Heart left ventricle (tissue), 16 donors: ENCODE data around the gene SGTA. TPM values are rescaled to one million over a fixed set of nuclear protein-coding genes. Genes with fewer than 3 reads are reported as not detected.

Experiments
- ATAC-seq, 4 donors: fragments of 200-7000 bp; cut with Tn5 transposase; one replicate each; pipeline ENCODE4 v1.9.1; 2020 to 2022; ENCODE audit warnings: moderate library complexity in 4 of 4, mild to moderate bottlenecking in 3 of 4, moderate number of reproducible peaks in 1 of 4
- DNase-seq, 5 donors: peaks; one replicate each; pipeline ENCODE4 v3.0.0-alpha.2; 2020
- H3K27ac ChIP-seq, 12 donors: fragments of 200-600 bp; sonication (generic) in 4 of 12; one replicate each; pipeline versions ENCODE4 v1.5.0 to v1.8.0; 2016 to 2022; ENCODE audit warnings: mild to moderate bottlenecking in 2 of 12
- H3K27me3 ChIP-seq, 9 donors: fragments of 200-600 bp; sonication (generic) in 2 of 9; one replicate each; pipeline versions ENCODE4 v1.5.1 to v1.8.0; 2016 to 2022; ENCODE audit warnings: mild to moderate bottlenecking in 3 of 9
- H3K36me3 ChIP-seq, 9 donors: fragments of 200-600 bp; sonication (generic) in 2 of 9; one replicate each; pipeline versions ENCODE4 v1.5.0 to v1.8.0; 2018 to 2022; ENCODE audit warnings: mild to moderate bottlenecking in 2 of 9
- H3K4me1 ChIP-seq, 12 donors: fragments of 200-600 bp; sonication (generic) in 4 of 12; one replicate each; pipeline versions ENCODE4 v1.5.0 to v1.8.0; 2016 to 2022; ENCODE audit warnings: mild to moderate bottlenecking in 3 of 12
- H3K4me3 ChIP-seq, 12 donors: fragments of 200-600 bp; sonication (generic) in 4 of 12; one replicate each; pipeline versions ENCODE4 v1.5.0 to v1.8.0; 2017 to 2022; ENCODE audit warnings: mild to moderate bottlenecking in 9 of 12, moderate library complexity in 4 of 12
- H3K9me3 ChIP-seq, 12 donors: fragments of 200-600 bp; sonication (generic) in 4 of 12; one replicate each; pipeline versions ENCODE4 v1.5.0 to v1.8.0; 2016 to 2022; ENCODE audit warnings: mild to moderate bottlenecking in 1 of 12
- CTCF ChIP-seq, 12 donors: fragments of 200-600 bp; sonication (generic) in 4 of 12; IDR thresholded peaks; one replicate each; pipeline versions ENCODE4 v1.5.0 to v1.8.0; 2018 to 2022; ENCODE audit warnings: antibody characterized with exemption in 12 of 12, mild to moderate bottlenecking in 5 of 12
- POLR2A ChIP-seq, 2 donors: fragments of 450-650 bp; IDR thresholded peaks; one replicate each; pipeline ENCODE4 v1.6.1; 2017; ENCODE audit warnings: antibody characterized with exemption in 2 of 2, mild to moderate bottlenecking in 2 of 2, moderate library complexity in 2 of 2
- WGBS, 4 donors: extraction: QIAGEN DNeasy Blood & Tissue Kit in 2 of 4; methylation state at CpG; one replicate each; pipeline versions ENCODE4 v1.1.5 to v1.1.7; 2013 to 2018; 5-methylcytosine and 5-hydroxymethylcytosine counted together
- intact Hi-C, 10 donors: fragments of 100-400 bp; cut with DNase I; formaldehyde crosslinking; loops; one replicate each; pipeline versions ENCODE4 v1.11.1 to v1.14.2; 2022
- polyA plus RNA-seq, 2 donors: library from polyadenylated mRNA; stranded (reverse); fragments of 200-250 nt; gene quantifications; one replicate each; pipeline ENCODE4 v1.2.3, GENCODE V29; 2013
- total RNA-seq, 9 donors: library from RNA; depleted of rRNA in 2 of 9; stranded (reverse); fragments of >200 nt in 2 of 9; fragmentation: NEBNext Ultra II Directional in 3 of 9; extraction: Animal tissue kit (Norgen Biotek cat#: 25700) in 3 of 9; gene quantifications; one replicate each; pipeline versions ENCODE4 v1.1.0 to v1.2.4, GENCODE V29; 2016 to 2023
- donor health status: ischemic (EF 13 %, LVEDD 7.1; RV severe dilation, severe dysfunction).
- donor health status: healthy with polysubstance abuse.
- donor health status: DM: no; HTN: yes; CAD: no.
- donor health status: DM: no; HTN: no; CAD: no.
- donor health status: ischemic (EF 25% LVEDD 6.9; RV normal size, moderate dysfunction).
- donor health status: ischemic (EF 25% LVEDD 5.7; RV mildly dilated, moderate dysfunction).
- donor health status: healthy.
- donor health status: DM: yes; HTN: yes; CAD: no.
- donor health status: ischemic (EF 35%, LVEDD 5.7; RV mildly dilated, moderate dysfunction).
- donor health status: nonischemic (EF 11% LVEDD 7.7; RV severe dilation, severe dysfunction).
- donor health status: DM: yes; HTN: yes; CAD: no.
- donor health status: PGD.
- donor health status: ischemic (EF 29% LVEDD 5.4; RV normal size, mild dysfunction).
- donor health status: nonischemic (EF 23%, LVEDD 6.1; RV moderate dilation, normal function).

SGTA gene
- total and polyA plus RNA-seq, 11 donors = 47.4 to 125 (median 65.6) TPM

- Histone ChIP-seq H3K27me3 (no peaks in the 10 kb centered on the region), H3K27ac (peak overlapping the region in 11 of 12 donors; percentile 37 to 90 (median 69)), H3K9me3 (no peaks in the 10 kb centered on the region), H3K4me1 (peaks cover 0 to 24% (median 8%) of the 10 kb centered on the region in 12 donors), H3K36me3 (peaks cover 0 to 57% (median 23%) of the 10 kb centered on the region in 9 donors), H3K4me3 (no peak overlapping the region)
- DNase-seq = no peak
- 94 to 95% (median 95%) methylated on average over 36 to 41 of the region's 41 CpGs for WGBS, 4 donors
- TF ChIP-seq CTCF (IDR thresholded peaks at IDR 0.05) = no peak
- no peak for TF ChIP-seq POLR2A (IDR thresholded peaks at IDR 0.05)
- no peak for ATAC-seq
- intact Hi-C loops = no loop called here
Observed at GRCh38 chr19:2799273-2800020, 16.4 kb upstream of the SGTA start.

- Histone ChIP-seq H3K27me3 (no peaks in the 10 kb centered on the region), H3K4me1 (peaks cover 0 to 24% (median 8%) of the 10 kb centered on the region in 12 donors), H3K36me3 (peaks cover 0 to 63% (median 28%) of the 10 kb centered on the region in 9 donors), H3K27ac (peak overlapping the region; percentile 16 to 90 (median 77)), H3K4me3 (no peak overlapping the region), H3K9me3 (no peaks in the 10 kb centered on the region)
- peak in 4 of 5 donors; percentile 69 to 94 (median 84) for DNase-seq
- peak in 2 of 12 donors; percentile 9 to 23 for TF ChIP-seq CTCF (IDR thresholded peaks at IDR 0.05)
- TF ChIP-seq POLR2A (IDR thresholded peaks at IDR 0.05) = peak in 1 of 2 donors; percentile 27
- intact Hi-C loops = no loop called here
- ATAC-seq = peak; percentile 48 to 81 (median 76)
- WGBS, 4 donors = 39 to 57% (median 55%) methylated on average over 6 to 7 of the region's 7 CpGs
Observed at GRCh38 chr19:2798733-2799132, 15.7 kb upstream of the SGTA start.

- WGBS, 4 donors = 92 to 94% (median 93%) methylated on average over 16 of the region's 16 CpGs
- intact Hi-C loops = no loop called here
- ATAC-seq = no peak
- Histone ChIP-seq H3K4me1 (peaks cover 0 to 24% (median 8%) of the 10 kb centered on the region in 12 donors), H3K4me3 (no peak overlapping the region), H3K36me3 (peaks cover 0 to 68% (median 30%) of the 10 kb centered on the region in 9 donors), H3K9me3 (no peaks in the 10 kb centered on the region), H3K27ac (peak overlapping the region; percentile 16 to 90 (median 77)), H3K27me3 (no peaks in the 10 kb centered on the region)
- TF ChIP-seq POLR2A (IDR thresholded peaks at IDR 0.05) (no peak), CTCF (IDR thresholded peaks at IDR 0.05) (no peak)
- DNase-seq = no peak
Observed at GRCh38 chr19:2798158-2798685, 15.1 kb upstream of the SGTA start.

- ATAC-seq (peak; percentile 67 to 80 (median 74)), DNase-seq (peak in 2 of 5 donors; percentile 46 to 89)
- Histone ChIP-seq H3K4me1 (peaks cover 0 to 24% (median 8%) of the 10 kb centered on the region in 12 donors), H3K27ac (peak overlapping the region; percentile 60 to 90 (median 77)), H3K27me3 (no peaks in the 10 kb centered on the region), H3K9me3 (no peaks in the 10 kb centered on the region), H3K4me3 (no peak overlapping the region), H3K36me3 (peaks cover 0 to 76% (median 29%) of the 10 kb centered on the region in 9 donors)
- TF ChIP-seq POLR2A (IDR thresholded peaks at IDR 0.05) (no peak), CTCF (IDR thresholded peaks at IDR 0.05) (no peak)
- intact Hi-C loops = no loop called here
- WGBS, 4 donors = 64 to 77% (median 75%) methylated on average over 12 to 15 of the region's 15 CpGs
Observed at GRCh38 chr19:2797280-2797679, 14.2 kb upstream of the SGTA start.
